ENCODE measurements around the gene UGT2B11. TPM values are rescaled to one million over a fixed set of nuclear protein-coding genes. Genes with fewer than 3 reads are reported as not detected.
"Not testable (repeated sequence)": the region's sequence is repeated elsewhere in the genome, so short reads cannot be mapped to it uniquely, and the experiment has no call there.

The UGT2B11 gene
- total RNA-seq, result not detected

DNA sequence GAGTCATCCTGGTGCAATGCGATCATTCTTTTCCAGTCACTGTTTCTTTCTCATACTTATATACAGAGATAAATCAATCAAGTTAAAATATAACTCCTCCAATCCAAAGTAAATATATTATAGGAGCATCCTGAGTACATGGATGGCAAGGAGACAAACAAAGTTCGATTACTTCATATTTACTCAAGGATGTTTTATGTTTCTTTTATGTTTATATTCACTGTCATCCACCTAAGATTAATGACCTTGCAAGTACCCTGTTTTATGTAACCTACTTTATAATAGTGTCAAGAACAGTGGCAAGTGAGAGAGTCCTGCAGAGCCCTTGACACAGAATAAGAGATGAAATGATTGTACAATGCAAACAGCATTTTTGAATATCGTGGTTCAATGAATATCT is at the start of gene UGT2B11:
Gene UGT2B11 (minus strand): TSS at position 33 of the 400 bp plus-strand sequence. CDS start 26 bp downstream, at position 7.
- Mint-ChIP-seq H3K9me3 (no peaks in the 10 kb centered on the region), H3K27ac (no peak within 1 kb of the TSS), H3K36me3 (no peaks in the 10 kb centered on the region)
- ATAC-seq (no peak), DNase-seq (ENCODE audit: low spot score in 2 of 2) (no peak)

DNA sequence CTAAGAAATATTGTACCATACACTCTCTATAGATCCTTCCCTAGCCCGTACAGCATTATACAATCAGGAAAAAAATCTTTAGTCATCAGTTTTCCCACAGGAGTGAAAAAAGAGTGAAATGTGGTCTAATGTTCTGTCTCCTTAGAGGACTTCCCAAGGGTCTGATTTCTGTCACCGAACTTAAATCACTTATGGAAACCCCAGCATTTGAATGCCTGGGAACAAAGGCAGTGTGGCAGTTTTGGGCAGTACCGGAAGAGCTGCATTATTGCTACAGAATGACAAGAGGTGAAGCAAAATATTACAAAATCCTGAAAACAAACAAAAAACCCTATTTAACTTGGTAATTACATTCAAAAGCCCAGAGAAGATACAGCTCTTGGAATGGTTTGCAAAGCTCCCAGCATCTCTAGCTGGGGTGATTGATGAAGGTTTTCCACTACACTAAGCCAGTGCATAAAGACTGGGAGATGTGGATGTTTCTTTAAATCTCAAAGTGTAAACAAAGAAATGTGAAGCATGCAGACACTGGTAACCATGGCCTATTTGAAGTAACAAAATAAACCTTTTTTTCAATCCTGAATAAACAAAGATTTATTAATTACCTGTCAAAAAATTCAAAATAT is 38.7 kb upstream of the UGT2B11 start:
- not testable (repeated sequence) for H3K9me3 Mint-ChIP-seq; DNase-seq (ENCODE audit: low spot score in 2 of 2); H3K27ac Mint-ChIP-seq; ATAC-seq; H3K36me3 Mint-ChIP-seq

DNA sequence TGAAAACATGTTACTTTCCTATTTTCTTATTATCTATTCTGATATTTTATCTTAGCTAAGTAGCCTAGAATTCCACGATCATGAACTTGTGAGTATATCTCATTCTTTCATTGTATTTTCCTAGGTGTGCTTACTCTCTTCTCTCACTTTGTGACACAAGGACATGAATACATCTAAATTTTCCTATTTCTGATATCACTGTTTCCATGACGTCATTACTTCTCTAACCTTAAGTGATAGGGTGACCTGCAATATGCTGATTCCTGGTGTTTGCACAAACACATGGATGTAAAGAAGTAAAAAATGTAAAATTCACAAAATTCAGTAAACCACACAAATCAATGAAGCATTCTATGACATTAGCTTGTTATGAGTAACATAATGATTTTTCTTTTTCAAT is 36.3 kb upstream of the UGT2B11 start:
- H3K36me3 Mint-ChIP-seq; H3K27ac Mint-ChIP-seq; DNase-seq (ENCODE audit: low spot score in 2 of 2); ATAC-seq: not testable (repeated sequence)
- peaks cover 6 to 13% of the 10 kb centered on the region in 2 donors for H3K9me3 Mint-ChIP-seq

DNA sequence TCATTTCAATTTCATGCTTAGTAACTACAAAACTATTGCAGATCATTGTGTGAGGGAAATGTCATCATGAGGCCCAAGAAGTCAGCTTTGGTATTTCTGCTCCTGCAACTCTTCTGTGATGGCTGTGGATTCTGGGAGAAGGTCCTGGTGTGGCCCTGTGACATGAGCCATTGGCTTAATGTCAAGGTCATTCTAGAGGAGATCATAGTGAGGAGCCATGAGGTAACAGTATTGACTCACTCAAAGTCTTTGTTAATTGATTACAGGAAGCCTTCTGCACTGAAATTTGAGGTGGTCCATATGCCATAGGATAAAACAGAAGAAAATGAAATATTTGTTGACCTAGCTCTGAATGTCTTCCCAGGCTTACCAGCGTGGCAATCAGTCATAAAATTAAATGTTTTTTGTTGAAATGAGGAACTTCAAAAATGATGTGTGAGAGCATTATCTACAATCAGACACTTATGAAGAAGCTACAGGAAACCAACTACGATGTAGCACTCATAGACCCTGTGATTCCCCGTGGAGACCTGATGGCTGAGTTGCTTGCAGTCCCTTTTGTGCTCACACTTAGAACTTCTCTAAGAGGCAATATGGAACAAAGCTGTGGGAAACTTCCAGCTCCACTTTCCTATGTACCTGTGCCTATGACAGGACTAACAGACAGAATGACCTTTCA is 28.2 kb upstream of the UGT2B11 start:
- not testable (repeated sequence) for H3K36me3 Mint-ChIP-seq; H3K27ac Mint-ChIP-seq; DNase-seq (ENCODE audit: low spot score in 2 of 2); ATAC-seq
- peaks cover 6 to 26% of the 10 kb centered on the region in 2 donors for H3K9me3 Mint-ChIP-seq

DNA sequence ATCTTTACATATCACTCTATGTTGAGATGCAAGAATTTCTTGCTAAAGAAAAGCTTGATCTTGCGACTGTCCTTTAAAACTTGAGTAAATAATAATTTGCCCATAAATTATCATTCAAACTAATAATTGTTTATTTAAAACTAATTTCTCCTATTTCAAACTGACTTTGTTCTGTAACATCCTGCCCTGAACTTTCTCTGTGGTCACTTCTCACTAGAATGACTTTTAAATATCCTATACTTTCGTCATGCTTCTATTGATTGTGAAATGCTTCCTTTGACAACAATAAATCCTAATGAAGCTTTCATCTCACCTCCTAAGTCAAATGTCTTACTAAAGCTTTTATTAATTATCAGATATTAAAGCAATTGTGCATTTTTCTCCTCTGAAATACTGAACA is 27.2 kb upstream of the UGT2B11 start:
- H3K36me3 Mint-ChIP-seq; DNase-seq (ENCODE audit: low spot score in 2 of 2); ATAC-seq; H3K27ac Mint-ChIP-seq: not testable (repeated sequence)
- peaks cover 6 to 20% of the 10 kb centered on the region in 2 donors for H3K9me3 Mint-ChIP-seq

DNA sequence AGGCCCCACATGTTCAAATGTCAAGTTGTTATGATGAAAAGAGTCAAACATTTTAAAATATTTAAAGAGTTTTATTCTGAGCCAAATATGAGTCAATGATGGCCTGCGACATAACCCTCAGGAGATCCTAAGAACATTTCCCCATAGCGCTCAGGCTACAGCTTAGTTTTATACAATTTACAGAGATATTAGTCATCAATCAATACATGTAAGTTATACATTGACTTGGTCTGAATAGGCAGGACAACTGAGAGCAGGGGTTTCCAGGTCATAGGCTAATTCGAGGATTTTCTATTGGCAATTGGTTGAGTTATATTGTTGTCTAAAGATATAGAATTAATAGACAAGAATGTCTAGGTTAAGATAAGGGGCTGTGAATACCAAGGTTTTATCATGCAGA is 26.2 kb upstream of the UGT2B11 start:
- ATAC-seq; DNase-seq (ENCODE audit: low spot score in 2 of 2); H3K36me3 Mint-ChIP-seq; H3K27ac Mint-ChIP-seq: not testable (repeated sequence)
- H3K9me3 Mint-ChIP-seq, result peaks cover 0 to 15% of the 10 kb centered on the region in 2 donors

DNA sequence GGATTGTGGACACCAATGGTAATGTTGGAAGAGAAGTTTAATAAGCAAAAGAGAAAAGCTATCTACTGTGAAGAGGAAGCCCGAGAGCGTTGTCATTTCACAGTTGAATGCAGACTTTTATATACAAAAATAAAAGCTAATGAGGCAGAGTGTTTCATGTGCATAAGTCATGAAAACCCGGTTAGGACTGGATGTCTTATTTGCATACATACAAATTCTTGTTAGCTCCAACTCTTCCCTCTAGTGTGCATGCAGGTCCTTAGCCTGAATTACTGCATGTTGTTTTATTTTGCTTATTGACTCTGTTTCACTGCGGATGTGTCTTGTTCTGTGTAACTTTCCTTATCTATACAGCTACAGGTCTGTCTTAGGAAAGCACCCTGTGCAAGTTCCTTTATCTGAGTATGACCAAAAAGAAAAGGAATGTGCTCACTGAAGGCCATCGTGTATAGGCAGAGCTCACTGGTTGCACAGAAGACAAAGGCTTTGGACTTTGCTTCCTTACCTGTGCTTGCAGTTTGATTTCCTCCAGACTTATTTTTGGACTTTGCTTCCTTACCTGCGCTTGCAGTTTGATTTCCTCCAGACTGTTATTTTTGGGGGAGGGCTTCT is 25.1 kb upstream of the UGT2B11 start:
- peaks cover 0 to 15% of the 10 kb centered on the region in 2 donors for H3K9me3 Mint-ChIP-seq

DNA sequence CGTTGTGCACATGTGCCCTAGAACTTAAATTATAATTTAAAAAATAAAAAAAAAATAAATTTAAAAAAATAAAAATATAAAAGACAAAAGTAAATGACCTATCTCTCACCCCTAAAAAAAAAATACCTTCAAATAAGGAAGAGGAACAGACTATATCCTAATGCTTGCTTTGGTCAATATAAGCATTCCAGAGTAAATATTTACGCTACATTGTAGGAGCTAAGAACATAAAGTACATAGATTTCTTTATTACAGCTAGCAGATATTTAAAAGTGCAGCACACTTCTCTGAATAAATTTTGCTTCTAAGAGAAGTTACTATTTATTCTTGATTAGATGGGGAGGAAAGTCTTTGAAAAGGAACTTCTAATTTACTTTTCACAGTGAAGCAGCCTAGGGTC is 24.5 kb upstream of the UGT2B11 start:
- Mint-ChIP-seq H3K27ac (no peak overlapping the region), H3K9me3 (peaks cover 0 to 18% of the 10 kb centered on the region in 2 donors), H3K36me3 (no peaks in the 10 kb centered on the region)
- no peak for DNase-seq (ENCODE audit: low spot score in 2 of 2)
- ATAC-seq, result no peak

More for the DNA sequence above, 25.1 kb upstream of the UGT2B11 start:
- no peak overlapping the region for H3K27ac Mint-ChIP-seq
- ATAC-seq (no peak), DNase-seq (ENCODE audit: low spot score in 2 of 2) (no peak)
- H3K36me3 Mint-ChIP-seq, result no peaks in the 10 kb centered on the region

DNA sequence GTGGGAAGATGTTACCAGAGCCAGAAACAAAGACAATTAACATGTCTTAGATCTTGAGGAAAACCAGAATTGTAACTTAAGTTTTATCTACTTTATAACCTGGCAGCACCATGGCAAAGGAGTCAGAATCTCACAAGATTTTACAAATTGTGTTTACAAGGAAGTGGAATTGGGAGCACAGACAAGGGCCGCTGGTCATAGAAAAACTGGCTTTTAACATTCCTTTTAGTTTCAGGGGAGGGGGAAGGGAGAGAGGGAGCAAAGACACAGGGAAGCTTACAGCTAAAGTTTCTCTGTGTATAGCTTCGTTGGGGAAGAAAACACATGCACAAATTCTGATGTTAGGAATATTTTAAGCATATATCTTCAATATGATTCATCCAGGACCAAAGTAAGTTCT is 10.3 kb upstream of the UGT2B11 start:
- Mint-ChIP-seq H3K9me3 (no peaks in the 10 kb centered on the region), H3K36me3 (no peaks in the 10 kb centered on the region), H3K27ac (no peak overlapping the region)
- DNase-seq (ENCODE audit: low spot score in 2 of 2) (no peak), ATAC-seq (no peak)

DNA sequence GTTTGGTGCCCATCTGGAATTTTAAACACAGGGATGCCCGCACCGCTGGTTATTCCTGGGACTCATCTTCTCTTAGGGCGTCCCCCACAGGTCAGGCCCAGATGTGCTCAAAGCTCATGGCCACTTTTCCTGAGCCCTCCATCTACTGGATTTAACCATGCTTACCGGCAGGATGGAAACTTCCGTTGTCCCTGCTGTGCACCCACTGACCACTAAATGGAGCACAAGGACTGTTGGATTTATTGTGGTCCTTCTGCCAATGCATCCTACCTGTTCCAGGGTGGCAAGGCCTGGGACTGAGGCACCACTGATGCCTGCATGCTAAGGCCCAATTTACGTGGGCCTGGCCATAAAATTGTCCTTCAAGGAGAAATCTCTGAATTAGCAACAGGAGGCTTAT is 8.7 kb upstream of the UGT2B11 start:
- H3K36me3 Mint-ChIP-seq; DNase-seq (ENCODE audit: low spot score in 2 of 2); ATAC-seq; H3K9me3 Mint-ChIP-seq; H3K27ac Mint-ChIP-seq: not testable (repeated sequence)

DNA sequence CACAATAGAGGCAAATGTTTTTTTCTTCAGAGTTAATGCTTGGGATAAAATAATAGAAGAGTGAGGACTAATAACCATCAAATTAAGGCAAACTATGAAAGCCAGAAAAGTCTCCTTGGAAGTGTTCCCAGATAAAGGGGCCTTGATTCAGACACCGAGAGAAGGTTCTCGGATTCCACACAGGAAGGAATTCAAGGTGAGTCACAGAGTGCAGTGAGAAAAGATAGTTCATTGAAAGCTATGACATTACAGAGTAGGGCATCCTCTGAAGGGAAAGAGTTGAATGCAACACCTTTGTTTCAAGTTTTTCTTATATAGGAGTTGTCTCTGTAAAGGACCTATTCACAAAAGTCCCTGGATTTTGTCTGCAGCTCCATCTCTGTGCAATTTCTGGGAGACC is 3.9 kb upstream of the UGT2B11 start:
- H3K27ac Mint-ChIP-seq; DNase-seq (ENCODE audit: low spot score in 2 of 2); ATAC-seq; H3K9me3 Mint-ChIP-seq; H3K36me3 Mint-ChIP-seq: not testable (repeated sequence)

DNA sequence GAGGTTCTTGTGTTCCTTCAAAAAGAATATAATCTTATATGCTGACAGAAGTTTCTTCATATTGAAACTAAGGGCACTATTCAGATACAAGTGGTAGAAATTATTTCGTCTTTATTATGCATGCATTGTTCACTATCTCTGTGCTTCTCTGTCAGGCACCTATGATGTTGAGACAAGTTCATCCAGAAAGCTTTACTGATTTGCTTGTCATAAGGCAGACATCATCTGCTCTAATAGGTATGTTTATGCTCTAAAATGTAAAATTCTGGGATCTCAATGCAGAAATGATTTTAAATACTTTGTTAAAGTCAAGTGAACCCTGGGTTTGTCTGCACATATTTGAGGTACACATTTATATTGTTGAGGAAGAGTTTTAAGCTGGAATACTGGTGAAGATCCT is 3.6 kb downstream of the UGT2B11 start:
- DNase-seq (ENCODE audit: low spot score in 2 of 2) (no peak), ATAC-seq (no peak)
- H3K27ac Mint-ChIP-seq, result no peak overlapping the region
- no peaks in the 10 kb centered on the region for H3K36me3 Mint-ChIP-seq
- no peaks in the 10 kb centered on the region for H3K9me3 Mint-ChIP-seq

DNA sequence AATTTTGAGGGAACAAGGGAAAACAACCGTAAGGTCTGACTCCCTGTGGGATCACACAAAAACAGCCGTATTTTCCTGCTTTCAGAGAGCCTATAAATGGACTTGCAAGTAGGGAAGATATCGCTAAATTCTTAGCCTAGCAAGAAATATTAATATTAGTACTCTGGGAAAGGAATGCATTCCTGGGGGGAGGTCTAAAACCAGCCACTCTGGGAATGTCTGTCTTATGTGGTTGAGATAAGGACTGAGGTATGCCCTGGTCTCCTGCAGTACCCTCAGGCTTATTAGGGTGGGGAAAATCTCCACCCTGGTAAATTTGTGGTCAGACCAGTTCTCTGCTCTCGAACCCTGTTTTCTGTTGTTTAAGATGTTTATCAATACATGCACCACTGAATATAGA is 16.0 kb downstream of the UGT2B11 start:
- not testable (repeated sequence) for ATAC-seq; H3K36me3 Mint-ChIP-seq; DNase-seq (ENCODE audit: low spot score in 2 of 2); H3K9me3 Mint-ChIP-seq; H3K27ac Mint-ChIP-seq

DNA sequence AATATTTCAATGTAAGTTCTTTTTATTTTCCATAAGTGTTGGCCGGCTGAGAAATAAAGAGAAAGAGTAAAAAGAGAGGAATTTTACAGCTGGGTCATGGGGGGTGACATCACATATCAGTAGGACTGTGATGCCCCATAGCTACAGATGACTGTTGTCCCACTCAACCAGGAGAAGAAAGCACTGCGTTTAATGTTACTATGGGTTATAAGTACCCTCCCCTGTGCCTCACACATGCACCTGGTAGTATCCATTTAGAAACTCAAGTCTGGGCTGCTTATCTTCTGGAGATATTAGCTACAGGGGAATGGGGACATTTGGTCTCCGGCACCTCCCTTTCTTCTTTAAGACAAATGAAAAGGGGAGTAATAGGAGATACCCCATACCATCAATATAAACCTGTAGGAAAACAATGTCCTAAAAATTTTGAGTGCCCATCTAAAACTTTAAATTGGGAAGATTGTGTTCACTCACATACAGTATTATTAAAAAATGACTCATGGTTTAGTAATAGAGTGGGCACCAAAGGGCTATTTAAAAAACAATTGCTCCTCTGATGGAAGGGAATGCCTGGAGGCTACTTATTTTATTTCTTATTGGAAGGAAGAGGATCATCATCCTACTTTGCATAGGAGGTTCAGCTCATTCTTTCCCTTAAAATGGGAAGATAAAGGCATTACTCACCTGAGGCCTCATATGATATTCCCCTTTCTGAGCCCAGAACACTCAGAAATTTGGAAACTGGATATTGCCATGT is 18.2 kb downstream of the UGT2B11 start:
- H3K27ac Mint-ChIP-seq, result no peak overlapping the region
- ATAC-seq (no peak), DNase-seq (ENCODE audit: low spot score in 2 of 2) (no peak)
- H3K36me3 Mint-ChIP-seq, result peaks cover 0 to 5% of the 10 kb centered on the region in 2 donors
- peaks cover 12 to 13% of the 10 kb centered on the region in 2 donors for H3K9me3 Mint-ChIP-seq

DNA sequence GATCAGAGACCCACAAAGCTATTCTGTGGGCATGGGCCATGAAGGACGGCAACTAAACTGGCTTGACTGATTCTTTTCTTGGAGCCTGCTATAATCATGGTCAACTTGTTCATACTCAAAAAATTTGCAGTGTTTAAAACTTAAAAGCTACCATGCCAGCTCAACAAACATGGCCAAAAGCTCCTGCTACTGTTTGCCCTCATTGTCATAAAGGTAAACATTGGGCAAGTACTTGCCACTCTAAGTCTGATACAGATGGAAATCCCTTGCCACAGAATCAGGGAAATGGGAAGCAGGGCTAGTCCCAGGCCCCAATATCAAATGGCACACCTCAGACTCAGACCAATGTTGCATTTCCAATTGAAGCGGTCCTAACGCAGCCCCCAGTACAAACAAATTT is 20.4 kb downstream of the UGT2B11 start:
- no peak for ATAC-seq
- peaks cover 0 to 5% of the 10 kb centered on the region in 2 donors for H3K36me3 Mint-ChIP-seq
- no peak for DNase-seq (ENCODE audit: low spot score in 2 of 2)
- peaks cover 12 to 13% of the 10 kb centered on the region in 2 donors for H3K9me3 Mint-ChIP-seq
- H3K27ac Mint-ChIP-seq, result no peak overlapping the region

DNA sequence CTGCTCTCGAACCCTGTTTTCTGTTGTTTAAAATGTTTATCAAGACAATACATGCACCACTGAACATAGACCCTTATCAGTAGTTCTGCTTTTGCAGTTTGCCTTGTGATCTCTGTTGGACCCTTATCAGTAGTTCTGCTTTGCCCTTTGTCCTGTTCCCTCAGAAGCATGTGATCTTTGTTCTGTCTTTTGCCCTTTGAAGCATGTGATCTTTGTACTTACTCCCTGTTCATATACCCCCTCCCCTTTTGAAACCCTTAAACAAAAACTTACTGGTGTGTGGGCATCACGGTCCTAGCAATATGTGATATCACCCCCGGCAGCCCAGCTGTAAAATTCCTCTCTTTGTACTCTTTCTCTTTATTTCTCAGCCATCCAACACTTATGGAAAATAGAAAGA is 22.6 kb downstream of the UGT2B11 start:
- not testable (repeated sequence) for H3K27ac Mint-ChIP-seq; ATAC-seq; DNase-seq (ENCODE audit: low spot score in 2 of 2)

DNA sequence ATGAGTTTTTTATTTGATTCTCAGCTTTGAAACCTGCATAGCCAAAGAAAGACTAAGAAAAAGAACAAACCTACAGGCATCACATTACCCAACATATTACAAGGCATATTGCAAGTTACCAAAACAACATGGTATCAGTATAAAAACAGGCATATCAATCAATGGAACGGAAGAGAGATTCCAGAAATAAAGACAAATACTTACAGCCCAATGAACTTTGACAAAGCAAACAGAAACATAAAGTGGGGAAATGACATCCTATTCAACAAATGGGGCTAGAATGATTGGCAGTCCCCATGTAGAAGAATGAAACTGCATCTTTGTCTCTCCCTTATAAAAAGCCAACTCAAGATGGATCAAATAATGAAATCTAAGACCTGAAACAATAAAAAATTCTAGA is 23.9 kb downstream of the UGT2B11 start:
- not testable (repeated sequence) for DNase-seq (ENCODE audit: low spot score in 2 of 2); H3K27ac Mint-ChIP-seq; H3K36me3 Mint-ChIP-seq; ATAC-seq
- peaks cover 8 to 19% of the 10 kb centered on the region in 2 donors for H3K9me3 Mint-ChIP-seq

More for the DNA sequence above, 22.6 kb downstream of the UGT2B11 start:
- H3K36me3 Mint-ChIP-seq, result not testable (repeated sequence)
- H3K9me3 Mint-ChIP-seq, result peaks cover 10 to 15% of the 10 kb centered on the region in 2 donors
